GM20000 (cell line): Measurements from ENCODE around the gene GPS1.

Experiments
- DNase-seq: peaks from one replicate; pipeline ENCODE4 v3.0.0; 2012; ENCODE audit warnings: low spot score
- CTCF ChIP-seq: IDR thresholded peaks from 2 replicates; pipeline ENCODE4 v1.5.1; 2012; ENCODE audit warnings: mild to moderate bottlenecking, control low read depth; ENCODE audit errors: extremely low read depth, missing control alignments

Gene GPS1

DNA sequence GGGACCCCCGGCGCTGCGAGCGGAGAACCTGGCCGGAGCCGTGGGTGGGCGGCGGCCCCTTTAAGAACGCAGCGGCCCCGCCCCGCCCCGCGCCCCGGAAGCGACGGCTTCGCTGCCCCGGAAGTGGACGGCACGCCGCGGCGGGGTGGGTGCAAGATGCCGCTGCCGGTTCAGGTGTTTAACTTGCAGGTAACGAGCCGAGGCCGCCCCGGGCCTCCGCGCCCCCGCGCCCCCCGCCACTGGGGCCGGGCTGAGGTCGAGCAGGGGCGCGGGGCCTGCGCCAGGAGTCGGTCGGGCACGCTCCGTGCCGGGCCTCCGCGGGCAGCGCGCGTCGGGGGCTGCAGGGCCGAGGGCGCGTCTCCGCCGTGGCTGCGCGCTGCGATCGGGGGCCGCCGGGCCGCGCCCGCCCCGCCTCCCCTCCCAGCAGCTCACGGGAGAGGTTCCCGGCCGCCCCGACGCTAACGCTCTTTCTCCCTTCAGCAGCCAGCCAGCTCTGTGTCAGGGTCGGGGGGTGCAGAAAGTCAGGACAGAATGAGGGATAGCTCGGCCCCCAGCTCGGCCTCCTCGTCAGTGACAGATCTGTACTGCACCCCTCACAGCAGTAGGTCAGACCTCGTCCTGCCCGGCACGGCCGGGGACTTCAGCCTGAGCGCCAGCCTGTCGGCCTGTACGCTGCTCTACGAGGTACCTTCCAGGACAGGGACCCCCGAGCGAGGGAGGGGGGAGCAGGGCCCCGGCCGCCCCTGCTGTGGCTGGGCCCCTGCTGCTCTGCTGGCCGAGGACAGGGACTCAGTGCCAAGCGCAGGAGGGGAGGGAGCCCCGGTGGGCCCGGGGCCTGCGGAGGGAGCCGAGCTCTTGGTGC is at the start of gene GPS1, which contains the start of gene RFNG:
TSS of gene GPS1 (plus strand) at position 123 of the 862 bp plus-strand sequence. CDS start at position 157, 34 bp downstream.
TSS of gene RFNG (minus strand) at position 36 of the 862 bp plus-strand sequence. CDS start 45 bp downstream, outside the sequence.
- TF ChIP-seq CTCF, result no peak
- DNase-seq, result peak; percentile 99

GRCh38 chr17:82003411-82004381 is 48.0 kb upstream of the GPS1 start:
- no peak for DNase-seq

GRCh38 chr17:82004517-82005455 is 46.9 kb upstream of the GPS1 start:
- no peak for TF ChIP-seq CTCF
- DNase-seq, result no peak

More at GRCh38 chr17:82003411-82004381, 48.0 kb upstream of the GPS1 start:
- TF ChIP-seq CTCF, result no peak

DNA sequence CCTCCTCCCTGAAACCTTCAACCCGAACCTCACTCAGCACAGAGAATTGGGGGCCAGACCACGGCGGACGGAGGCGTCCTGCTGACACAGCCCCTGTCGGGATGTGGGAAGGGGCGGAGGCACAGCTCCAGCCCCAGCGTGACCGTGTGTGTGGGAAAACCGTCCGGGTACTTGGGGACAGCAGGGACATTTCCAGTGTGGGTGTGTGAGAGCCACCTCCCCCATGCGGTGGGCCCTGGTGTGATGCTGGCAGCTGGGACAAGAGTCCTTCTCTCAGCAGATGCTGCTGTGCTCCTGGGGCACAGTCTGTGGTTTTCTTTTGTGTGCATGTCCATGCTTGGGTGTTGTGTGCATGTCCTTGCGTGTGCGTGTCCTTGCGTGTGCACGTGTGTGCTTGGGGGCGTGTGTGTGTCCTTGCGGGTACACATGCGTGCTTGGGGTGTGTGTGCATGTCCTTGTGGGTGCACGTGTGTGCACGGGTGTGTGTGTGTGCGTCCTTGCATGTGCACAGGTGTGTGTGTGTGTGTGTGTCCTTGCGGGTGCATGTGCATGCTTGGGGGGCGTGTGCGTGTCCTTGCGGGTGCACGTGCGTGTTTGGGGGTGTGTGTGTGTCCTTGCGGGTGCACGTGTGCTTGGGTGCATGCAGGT is 45.9 kb upstream of the GPS1 start:
- no peak for DNase-seq
- no peak for TF ChIP-seq CTCF

DNA sequence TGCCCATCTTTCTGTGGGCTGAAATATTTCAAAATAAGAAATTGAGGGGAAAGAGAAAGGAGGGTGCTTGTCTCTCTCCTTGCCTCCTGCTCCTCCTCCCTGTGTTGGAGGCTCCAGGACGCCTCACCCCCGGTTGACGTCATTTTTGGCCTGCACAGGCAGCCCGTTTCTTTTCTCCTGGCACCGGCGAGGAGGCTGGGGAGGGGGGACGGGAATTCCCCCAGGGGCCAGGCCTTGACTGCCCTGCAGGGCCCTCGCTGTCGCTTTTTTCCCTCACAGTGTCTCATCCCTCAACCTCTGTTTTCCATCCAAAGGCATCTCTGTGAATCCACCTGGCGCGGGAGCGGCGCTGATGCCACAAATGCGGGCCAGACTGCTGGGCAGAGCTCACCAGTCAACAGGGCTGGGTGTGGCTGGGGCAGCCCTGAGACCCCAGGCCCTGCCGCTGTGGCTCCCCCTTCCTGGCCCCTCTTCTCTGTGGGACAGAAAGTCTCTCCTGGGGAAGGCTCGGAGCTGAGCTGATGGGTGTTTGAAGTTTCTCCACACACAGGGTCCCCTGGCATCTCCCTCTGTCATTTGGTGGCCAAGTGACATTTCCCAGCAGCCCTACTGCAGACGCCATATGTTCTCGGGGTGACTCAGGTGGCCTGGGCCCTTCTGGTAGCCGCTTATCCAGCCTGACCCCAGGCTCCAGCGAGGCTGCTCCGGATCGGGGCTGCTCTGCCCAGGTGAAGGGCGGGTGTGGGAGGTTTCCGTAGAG is 45.0 kb upstream of the GPS1 start:
- no peak for DNase-seq
- no peak for TF ChIP-seq CTCF

- TF ChIP-seq CTCF, result no peak
- DNase-seq, result no peak
These were observed 44.5 kb upstream of the GPS1 start for GRCh38 chr17:82007228-82007494.
